ENCODE results near the gene RALA.

Gene RALA

GRCh38 chr7:39614299-39614698, 9.1 kb upstream of the RALA start:
- DNase-seq = no peak

GRCh38 chr7:39615350-39615975, 7.9 kb upstream of the RALA start:
- no peak for DNase-seq

GRCh38 chr7:39616138-39616537, 7.2 kb upstream of the RALA start:
- no peak for DNase-seq

GRCh38 chr7:39617005-39617404, 6.4 kb upstream of the RALA start:
- DNase-seq = no peak

- DNase-seq = no peak
Observed at GRCh38 chr7:39618868-39619267, 4.5 kb upstream of the RALA start.

GRCh38 chr7:39620486-39620885, 2.9 kb upstream of the RALA start:
- DNase-seq = no peak

- no peak for DNase-seq
Observed at GRCh38 chr7:39621261-39621660, 2.1 kb upstream of the RALA start.

- no peak for DNase-seq
Observed at GRCh38 chr7:39621784-39622411, 1.5 kb upstream of the RALA start.

GRCh38 chr7:39622609-39623008, 763 bp upstream of the RALA start:
- no peak for DNase-seq

GRCh38 chr7:39623732-39624441, 515 bp downstream of the RALA start:
- DNase-seq = no peak

GRCh38 chr7:39624442-39624807, 1.1 kb downstream of the RALA start:
- DNase-seq = peak; percentile 43

GRCh38 chr7:39624935-39625694, 1.7 kb downstream of the RALA start:
- DNase-seq = no peak

- DNase-seq = no peak
Observed at GRCh38 chr7:39631736-39632308, 8.4 kb downstream of the RALA start.

- DNase-seq = no peak
Observed at GRCh38 chr7:39633563-39634477, 10.4 kb downstream of the RALA start.

- no peak for DNase-seq
Observed at GRCh38 chr7:39634478-39634805, 11.1 kb downstream of the RALA start.

- no peak for DNase-seq
Observed at GRCh38 chr7:39637400-39637799, 14.0 kb downstream of the RALA start.

- DNase-seq = no peak
Observed at GRCh38 chr7:39637963-39638485, 14.7 kb downstream of the RALA start.

- DNase-seq = no peak
Observed at GRCh38 chr7:39642896-39643295, 19.5 kb downstream of the RALA start.

- no peak for DNase-seq
Observed at GRCh38 chr7:39644170-39644569, 20.8 kb downstream of the RALA start.

- DNase-seq = no peak
Observed at GRCh38 chr7:39645482-39646407, 22.4 kb downstream of the RALA start.

GRCh38 chr7:39647816-39648215, 24.4 kb downstream of the RALA start:
- no peak for DNase-seq
